ENCODE data around the gene NSG1.
"Not testable (repeated sequence)": the region's sequence is repeated elsewhere in the genome, so short reads cannot be mapped to it uniquely, and the experiment has no call there.

The NSG1 gene

GRCh38 chr4:4386736-4387392 lies at the start of gene NSG1:
NSG1 (plus strand) TSS chr4:4387102; CDS start chr4:4387630, 528 bp downstream.
- DNase-seq = no peak

- DNase-seq = no peak
These were observed 48.5 kb upstream of the NSG1 start for GRCh38 chr4:4338210-4339001.

GRCh38 chr4:4339504-4340085 lies 47.3 kb upstream of the NSG1 start:
- no peak for DNase-seq

DNA sequence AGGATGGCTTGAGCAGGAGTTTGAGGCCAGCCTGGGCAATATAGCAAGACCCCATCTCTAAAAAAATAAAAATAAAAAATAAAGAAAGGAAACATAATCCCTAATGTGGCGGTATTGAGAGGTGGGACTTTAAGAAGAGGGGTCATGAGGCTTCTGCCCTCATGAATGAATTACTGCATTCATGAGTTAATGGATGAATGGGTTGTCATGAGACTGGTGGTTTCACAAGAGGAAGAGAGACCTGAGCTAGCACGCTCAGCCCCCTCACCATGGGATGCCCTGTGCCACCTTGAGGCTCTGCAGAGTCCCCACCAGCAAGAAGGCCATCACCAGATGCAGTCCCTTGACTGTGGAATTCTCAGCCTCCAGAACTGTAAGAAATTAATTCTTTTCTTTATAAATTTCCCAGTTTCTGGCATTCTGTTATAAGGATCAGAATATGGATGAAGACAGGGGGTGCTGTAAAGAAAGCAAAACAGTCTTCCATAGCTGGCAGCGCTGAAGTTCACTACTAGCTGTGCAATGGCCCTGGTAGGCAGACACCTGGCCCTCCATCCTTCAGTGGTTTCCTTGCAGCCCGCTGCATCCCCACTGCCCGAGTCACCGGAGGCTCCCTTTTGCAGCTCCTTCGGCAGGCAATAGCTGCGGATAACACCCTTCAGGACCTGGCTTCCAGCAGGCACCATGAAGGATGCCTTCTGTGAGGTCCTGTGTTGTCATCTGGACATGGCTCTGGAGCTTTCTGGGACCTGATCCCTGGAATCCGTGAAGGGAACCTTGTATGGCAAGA lies 44.8 kb upstream of the NSG1 start:
- DNase-seq = no peak

DNA sequence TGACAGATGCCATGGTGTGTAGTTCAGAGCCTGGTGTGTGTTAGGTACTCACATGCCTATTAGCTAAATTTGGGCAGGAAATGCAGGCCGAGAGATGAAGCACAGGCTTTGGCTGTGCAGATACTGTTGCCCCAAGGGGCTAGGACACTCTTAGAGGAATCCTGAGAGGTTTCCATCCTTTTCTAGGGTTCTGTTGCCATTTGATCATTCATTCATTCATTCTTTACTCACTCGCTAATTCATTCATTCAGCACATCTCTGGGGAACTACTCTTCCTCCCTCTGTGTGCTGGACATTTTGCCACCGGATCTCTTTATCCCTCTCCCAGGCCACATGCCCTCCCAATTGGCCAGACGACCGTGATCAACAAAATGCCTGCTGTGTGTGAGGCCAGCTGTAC lies 43.9 kb upstream of the NSG1 start:
- DNase-seq = no peak

DNA sequence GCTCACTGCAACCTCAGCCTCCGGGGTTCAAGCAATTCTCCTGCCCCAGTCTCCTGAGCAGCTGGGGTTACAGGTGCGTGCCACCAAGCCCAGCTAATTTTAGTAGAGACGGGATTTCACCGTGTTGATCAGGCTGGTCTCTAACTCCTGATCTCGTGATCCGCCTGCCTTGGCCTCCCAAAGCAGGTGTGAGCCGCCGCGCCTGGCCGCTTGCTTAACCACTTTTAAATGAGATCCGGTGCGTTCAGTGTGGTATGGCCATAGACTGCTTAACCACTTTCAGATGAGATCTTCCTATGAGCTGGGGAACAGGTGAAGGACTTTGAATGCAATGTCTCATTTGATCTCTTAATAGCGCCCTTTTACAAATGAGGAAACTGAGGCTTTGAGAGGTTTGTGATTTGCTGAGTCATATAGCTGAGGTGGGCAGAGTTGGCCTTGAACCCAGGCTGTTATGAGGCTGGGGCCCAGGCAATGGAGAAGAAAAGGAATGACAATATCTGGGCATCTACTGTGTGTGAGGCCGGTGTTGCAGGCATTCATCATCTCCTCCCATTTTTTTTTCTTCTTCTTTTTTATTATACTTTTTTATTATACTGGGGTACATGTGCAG lies 41.9 kb upstream of the NSG1 start:
- DNase-seq = no peak

DNA sequence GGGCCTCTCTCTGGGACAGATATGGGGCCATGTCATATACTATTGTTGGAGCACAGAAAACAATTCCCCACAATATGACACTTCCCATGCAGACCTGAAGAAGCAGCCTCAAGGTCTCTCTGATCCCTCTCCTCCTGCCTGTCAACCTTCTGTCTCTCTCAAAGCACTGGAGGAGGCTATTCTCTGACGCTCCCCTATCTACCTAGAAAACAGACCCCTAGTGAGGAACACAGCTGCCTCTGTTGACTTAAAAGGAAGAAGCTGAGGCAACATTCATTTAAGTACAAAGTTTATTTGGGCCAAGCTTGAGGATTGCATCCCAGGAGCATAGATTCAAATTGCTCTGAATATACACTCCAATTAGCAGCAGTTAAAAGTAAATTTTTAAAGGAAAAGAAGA lies 39.3 kb upstream of the NSG1 start:
- no peak for DNase-seq

DNA sequence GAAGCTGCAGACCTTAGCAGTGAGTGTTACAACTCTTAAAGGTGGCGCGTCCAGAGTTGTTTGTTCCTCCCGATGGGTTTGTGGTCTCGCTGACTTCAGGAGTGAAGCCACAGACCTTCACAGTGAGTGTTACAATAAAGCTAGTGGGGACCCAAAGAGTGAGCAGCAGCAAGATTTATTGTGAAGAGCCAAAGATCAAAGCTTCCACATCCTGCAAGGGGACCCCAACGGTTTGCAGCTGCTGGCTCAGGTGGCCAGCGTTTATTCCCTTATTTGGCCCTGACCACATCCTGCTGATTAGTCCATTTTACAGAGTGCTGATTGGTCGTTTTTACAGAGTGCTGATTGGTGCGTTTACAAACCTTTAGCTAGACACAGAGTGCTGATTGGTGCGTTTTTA lies 38.3 kb upstream of the NSG1 start:
- DNase-seq = not testable (repeated sequence)

DNA sequence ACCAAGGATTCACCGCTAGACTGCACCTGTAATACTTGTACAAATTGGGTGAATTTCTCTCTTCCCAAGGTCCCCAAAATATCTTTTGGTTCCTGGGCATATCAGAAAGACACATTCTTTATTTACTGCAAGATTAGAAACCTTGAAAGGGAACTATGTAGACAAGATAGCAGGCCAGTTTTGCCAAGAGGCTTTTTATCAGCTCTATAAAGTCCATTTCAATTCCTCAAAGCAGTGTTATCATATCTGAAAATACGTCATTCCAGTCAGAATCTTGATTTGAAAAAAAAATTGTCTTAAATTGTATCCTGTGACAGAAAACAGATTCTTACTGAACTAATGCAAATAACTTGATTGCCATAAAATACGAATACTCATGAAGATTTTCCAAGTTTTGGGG lies 37.0 kb upstream of the NSG1 start:
- DNase-seq = no peak

- no peak for DNase-seq
These were observed 36.0 kb upstream of the NSG1 start for GRCh38 chr4:4350909-4351308.

DNA sequence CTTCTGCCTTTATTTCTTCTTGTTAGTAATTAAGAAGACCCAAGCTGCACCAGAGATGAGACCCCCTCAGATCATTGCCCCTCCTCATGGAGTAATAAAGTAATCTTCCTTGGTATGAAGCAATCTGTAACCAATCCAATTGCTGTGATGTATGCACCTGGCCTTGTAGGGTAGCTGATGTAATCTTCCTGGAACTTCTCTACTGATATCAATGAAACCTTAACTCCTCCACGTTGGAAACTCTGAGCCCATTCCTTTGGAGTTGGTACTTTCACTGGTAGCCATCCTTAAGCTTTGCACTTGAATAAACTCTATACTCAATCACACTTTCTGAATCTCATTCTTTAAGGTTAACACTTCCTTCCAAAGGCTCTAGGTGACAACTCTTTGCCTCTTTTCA lies 31.6 kb upstream of the NSG1 start:
- no peak for DNase-seq

DNA sequence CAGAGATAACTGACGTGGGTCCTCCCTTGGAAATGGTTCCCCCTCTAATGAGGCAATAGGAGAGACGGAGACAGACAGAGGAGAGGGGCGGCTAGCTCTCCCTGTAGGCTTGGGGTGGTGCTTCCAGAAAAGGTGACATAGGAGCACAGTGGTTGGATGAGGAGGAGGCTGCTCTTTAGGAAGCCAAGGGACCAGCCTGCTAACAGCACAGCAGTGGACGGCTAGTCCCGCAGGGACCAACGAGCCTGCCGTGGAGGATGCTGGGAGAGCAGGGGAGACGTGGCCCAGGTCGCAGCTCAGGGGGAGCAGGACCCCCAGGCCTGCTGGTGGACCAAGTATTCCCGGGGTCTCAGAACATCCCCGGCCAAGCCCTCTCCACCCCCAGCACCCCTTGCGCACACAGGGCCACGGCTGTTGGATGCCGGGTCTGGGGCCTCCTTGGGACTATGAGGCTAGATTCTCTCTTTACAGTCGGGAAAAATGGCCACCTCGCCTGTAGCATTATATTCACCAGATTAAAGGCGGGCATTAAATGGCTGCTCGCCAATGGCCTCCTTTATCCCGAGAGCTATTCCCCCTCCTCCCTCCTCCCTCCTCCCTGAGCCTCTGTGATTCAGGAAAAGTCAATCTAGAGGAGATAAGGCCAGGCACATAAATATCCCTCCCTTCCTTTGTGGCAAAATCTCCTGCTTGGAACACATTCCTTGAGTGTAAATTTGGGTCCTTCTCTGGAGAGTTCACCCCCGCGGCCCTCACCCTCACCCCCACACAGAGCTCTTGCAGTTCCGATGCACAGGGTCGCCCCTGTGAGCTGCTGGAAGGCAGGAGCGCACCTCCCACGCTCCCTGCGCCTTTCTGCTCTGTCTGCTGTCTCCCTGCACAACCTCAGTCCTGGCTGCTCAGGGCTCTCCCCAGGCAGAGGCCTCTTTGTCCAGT lies 30.5 kb upstream of the NSG1 start:
- no peak for DNase-seq

GRCh38 chr4:4358093-4358854 lies 28.6 kb upstream of the NSG1 start:
- DNase-seq = no peak

DNA sequence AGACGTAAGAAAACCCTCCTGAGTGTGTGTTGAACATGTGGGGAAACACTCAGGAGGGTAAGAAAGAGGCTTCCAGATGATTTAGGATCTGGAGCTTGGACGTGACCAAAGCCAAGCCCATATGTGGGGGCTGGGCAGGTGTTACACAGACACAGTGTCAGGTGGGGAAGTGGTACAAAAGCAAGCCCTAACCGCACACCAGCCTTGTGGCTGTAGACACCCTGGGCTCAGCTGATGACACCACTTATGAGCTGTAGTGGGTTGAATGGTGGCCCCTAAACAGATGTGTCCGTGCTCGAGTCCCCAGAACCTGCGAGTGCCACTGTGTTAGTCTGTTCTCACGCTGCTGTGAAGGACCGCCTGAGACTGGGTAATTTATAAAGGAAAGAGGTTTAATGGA lies 25.0 kb upstream of the NSG1 start:
- DNase-seq = no peak

DNA sequence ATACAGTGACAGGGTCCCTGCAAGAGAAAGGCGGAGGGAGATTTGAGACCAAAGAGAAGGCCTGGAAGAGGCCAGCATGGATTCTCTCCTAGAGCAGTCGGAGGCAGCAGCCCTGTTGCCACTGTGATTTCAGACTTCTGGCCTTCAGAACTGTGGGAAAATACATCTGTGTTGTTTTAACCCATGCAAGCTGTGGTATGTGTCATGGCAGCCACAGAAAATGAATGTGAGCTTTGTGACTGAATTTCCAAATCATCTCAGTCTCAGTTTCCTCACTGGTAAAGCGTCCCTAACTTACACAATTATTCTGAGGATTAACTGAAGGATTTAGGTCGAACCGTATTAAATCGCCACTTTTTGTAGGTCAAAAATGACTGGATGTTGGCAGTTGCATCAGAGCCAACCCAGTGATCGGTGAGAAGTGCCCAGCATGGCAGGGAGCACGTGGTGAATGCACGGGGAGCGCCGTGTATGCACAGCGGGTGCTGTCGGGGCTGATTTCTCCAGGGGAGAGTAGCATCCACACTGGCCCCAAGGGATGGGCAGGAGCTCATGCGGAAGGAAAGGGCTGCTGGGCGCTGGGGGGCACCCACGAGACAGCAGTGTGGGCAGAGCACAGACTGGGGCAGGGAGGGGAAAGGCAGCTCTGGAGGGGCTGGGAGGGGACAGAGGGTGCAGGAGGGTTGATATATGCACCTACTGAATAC lies 23.8 kb upstream of the NSG1 start:
- DNase-seq = no peak

DNA sequence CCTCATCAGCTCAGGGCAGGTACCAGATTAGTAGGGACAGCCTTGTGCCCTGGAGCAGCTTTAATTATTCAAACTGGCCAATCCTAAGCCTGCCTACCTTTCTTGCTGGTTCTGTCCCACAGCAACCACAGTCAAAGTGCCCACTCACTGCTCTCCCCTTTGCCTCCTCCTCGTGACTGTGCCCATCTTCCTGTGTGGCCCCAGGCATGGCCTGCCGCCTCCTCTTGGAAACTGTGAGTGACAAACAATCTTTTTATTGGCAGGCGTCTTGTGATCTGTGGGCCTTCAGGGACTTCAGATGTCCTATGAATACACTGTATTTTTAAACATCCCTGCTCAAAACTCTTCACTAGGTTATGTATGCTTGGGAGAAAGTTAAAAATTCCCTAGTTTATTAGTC lies 22.8 kb upstream of the NSG1 start:
- DNase-seq = no peak

DNA sequence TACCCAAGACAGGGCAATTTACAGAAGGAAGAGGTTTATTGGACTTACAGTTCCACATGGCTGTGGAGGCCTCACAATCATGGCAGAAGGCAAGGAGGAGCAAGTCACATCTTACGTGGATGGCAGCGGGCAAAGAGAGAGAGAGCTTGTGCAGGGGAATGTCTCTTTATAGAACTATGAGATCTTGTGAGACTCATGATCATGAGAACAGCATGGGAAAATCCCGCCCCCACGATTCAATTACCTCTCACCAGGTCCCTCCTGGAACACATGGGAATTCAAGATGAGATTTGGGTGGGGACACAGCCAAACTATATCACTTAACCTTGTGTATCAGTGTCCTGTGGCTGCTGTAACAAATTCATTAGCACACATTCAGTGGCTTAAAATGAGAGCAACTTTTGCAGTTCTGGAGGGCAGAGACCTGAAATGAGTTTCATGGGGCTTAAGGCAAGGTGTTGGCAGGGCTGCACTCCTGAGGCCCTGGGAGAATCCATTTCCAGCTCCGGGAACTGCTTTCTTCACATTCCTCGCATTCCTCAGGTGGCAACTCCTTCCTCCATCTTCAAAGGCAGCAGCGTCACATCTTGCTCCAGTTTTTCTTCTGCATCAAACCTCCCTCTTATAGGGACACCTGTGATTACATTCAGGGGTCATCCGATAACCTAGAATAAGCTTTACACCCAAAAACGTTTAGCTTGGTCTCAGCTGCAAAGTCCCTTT lies 22.3 kb upstream of the NSG1 start:
- DNase-seq = no peak

GRCh38 chr4:4368809-4369580 lies 17.9 kb upstream of the NSG1 start:
- DNase-seq = no peak

All from NCI-H774 (cell line).